KMS-11 (cell line): ENCODE data around the gene CLK1.
A peak's percentile ranks its signal among the peaks of the same experiment; 100 is the strongest.

Experiments used
- H2AFZ ChIP-seq: fragments of 200-600 bp; sonication (generic); 2 replicates; pipeline ENCODE4 v1.6.1; 2016; ENCODE audit warnings: antibody characterized with exemption, mixed run types, low read depth
- H3K27ac ChIP-seq: fragments of 200-600 bp; sonication (generic); 2 replicates; pipeline ENCODE4 v1.6.1; 2016; ENCODE audit warnings: mild to moderate bottlenecking, mixed run types
- H3K27me3 ChIP-seq: fragments of 200-600 bp; sonication (generic); 2 replicates; pipeline ENCODE4 v1.6.1; 2017; ENCODE audit warnings: mild to moderate bottlenecking, low read depth, mixed run types, moderate library complexity; ENCODE audit not compliant: insufficient read depth
- H3K36me3 ChIP-seq: fragments of 200-600 bp; sonication (generic); 2 replicates; pipeline ENCODE4 v1.6.1; 2017; ENCODE audit warnings: mild to moderate bottlenecking, mixed run types; ENCODE audit not compliant: insufficient read depth
- H3K4me1 ChIP-seq: fragments of 200-600 bp; sonication (generic); 2 replicates; pipeline ENCODE4 v1.6.1; 2016; ENCODE audit warnings: mild to moderate bottlenecking, low read depth, mixed run types; ENCODE audit not compliant: poor library complexity, severe bottlenecking
- H3K4me2 ChIP-seq: fragments of 200-600 bp; sonication (generic); 2 replicates; pipeline ENCODE4 v1.7.0; 2016; ENCODE audit warnings: mild to moderate bottlenecking, mixed run types
- H3K4me3 ChIP-seq: fragments of 200-600 bp; sonication (generic); IDR thresholded peaks from 2 replicates; pipeline ENCODE4 v1.6.1; 2017; ENCODE audit warnings: low read depth, low read length, mixed read lengths; ENCODE audit not compliant: insufficient read depth
- H3K79me2 ChIP-seq: fragments of 200-600 bp; sonication (generic); 2 replicates; pipeline ENCODE4 v1.6.1; 2016; ENCODE audit warnings: low read depth, mixed run types; ENCODE audit not compliant: insufficient read depth
- H3K9ac ChIP-seq: fragments of 200-600 bp; sonication (generic); 2 replicates; pipeline ENCODE4 v1.6.1; 2016; ENCODE audit warnings: mild to moderate bottlenecking, mixed run types
- H4K20me1 ChIP-seq: fragments of 200-600 bp; sonication (generic); 2 replicates; pipeline ENCODE4 v1.6.1; 2016; ENCODE audit warnings: mild to moderate bottlenecking, mixed run types; ENCODE audit not compliant: insufficient read depth
- CTCF ChIP-seq: fragments of 200-600 bp; sonication (generic); conservative IDR thresholded peaks from 2 replicates; pipeline ENCODE4 v1.6.1; 2017; ENCODE audit warnings: low read depth, mild to moderate bottlenecking, antibody characterized with exemption, low read length, moderate library complexity, mixed read lengths

CLK1 gene

GRCh38 chr2:200869014-200869413 lies 4.6 kb upstream of the CLK1 start:
- Histone ChIP-seq H3K79me2 (peaks cover 4% of the 10 kb centered on the region), H4K20me1 (no peaks in the 10 kb centered on the region), H3K27me3 (no peaks in the 10 kb centered on the region), H3K9ac (no peak overlapping the region), H3K4me3 (no peak overlapping the region), H2AFZ (no peak overlapping the region), H3K36me3 (no peaks in the 10 kb centered on the region), H3K27ac (no peak overlapping the region), H3K4me2 (no peak overlapping the region), H3K4me1 (peaks cover 31% of the 10 kb centered on the region)
- TF ChIP-seq CTCF, result no peak

GRCh38 chr2:200863782-200864175 lies 679 bp downstream of the CLK1 start:
- peak overlapping the region; percentile 38 for H3K4me2 ChIP-seq
- H4K20me1 ChIP-seq, result peaks cover 28% of the 10 kb centered on the region
- H3K4me3 ChIP-seq, result peak overlapping the region; percentile 95
- H2AFZ ChIP-seq, result peak overlapping the region; percentile 65
- H3K9ac ChIP-seq, result peak overlapping the region; percentile 99
- H3K79me2 ChIP-seq, result peaks cover 57% of the 10 kb centered on the region
- no peaks in the 10 kb centered on the region for H3K27me3 ChIP-seq
- H3K36me3 ChIP-seq, result peaks cover 16% of the 10 kb centered on the region; the same call in 1 of the 2 replicates
- TF ChIP-seq CTCF, result no peak
- peaks cover 40% of the 10 kb centered on the region for H3K4me1 ChIP-seq
- peak overlapping the region; percentile 99 for H3K27ac ChIP-seq

- Histone ChIP-seq H4K20me1 (peaks cover 28% of the 10 kb centered on the region), H3K27me3 (no peaks in the 10 kb centered on the region), H3K27ac (peak overlapping the region; percentile 99), H3K4me1 (peaks cover 38% of the 10 kb centered on the region), H3K36me3 (peaks cover 28% of the 10 kb centered on the region; the same call in 1 of the 2 replicates), H3K9ac (peak overlapping the region; percentile 99), H3K4me2 (peak overlapping the region; percentile 38), H2AFZ (no peak overlapping the region), H3K79me2 (peaks cover 69% of the 10 kb centered on the region), H3K4me3 (peak overlapping the region; percentile 21)
- TF ChIP-seq CTCF, result no peak
Measured at GRCh38 chr2:200862532-200863000, 1.9 kb downstream of the CLK1 start.

- H3K36me3 ChIP-seq, result peaks cover 34% of the 10 kb centered on the region; the same call in 1 of the 2 replicates
- peak overlapping the region; percentile 99; the same call in 1 of the 2 replicates for H3K27ac ChIP-seq
- no peak for TF ChIP-seq CTCF
- peak overlapping the region; percentile 38 for H3K4me2 ChIP-seq
- H3K79me2 ChIP-seq, result peaks cover 75% of the 10 kb centered on the region
- H3K27me3 ChIP-seq, result no peaks in the 10 kb centered on the region
- no peak overlapping the region for H3K4me3 ChIP-seq
- no peak overlapping the region for H2AFZ ChIP-seq
- H3K4me1 ChIP-seq, result peaks cover 38% of the 10 kb centered on the region
- H4K20me1 ChIP-seq, result peaks cover 33% of the 10 kb centered on the region
- peak overlapping the region; percentile 99; the same call in 1 of the 2 replicates for H3K9ac ChIP-seq
Measured at GRCh38 chr2:200861617-200862155, 2.8 kb downstream of the CLK1 start.
